Gastroesophageal sphincter (tissue), 3 donors: Measurements from ENCODE around the gene SUGCT.

Source experiments
- EP300 ChIP-seq: sonication (generic); formaldehyde crosslinking; IDR thresholded peaks from one replicate; pipeline ENCODE4 v1.6.1; 2017; ENCODE audit warnings: antibody characterized with exemption, mild to moderate bottlenecking
- POLR2A ChIP-seq, 2 donors: fragments of 450-650 bp; IDR thresholded peaks; one replicate each; pipeline ENCODE4 v1.6.1; 2017; ENCODE audit warnings: antibody characterized with exemption in 2 of 2, mild to moderate bottlenecking in 2 of 2, moderate library complexity in 1 of 2
- POLR2AphosphoS5 ChIP-seq: sonication (generic); formaldehyde crosslinking; IDR thresholded peaks from one replicate; pipeline ENCODE4 v1.6.1; 2017; ENCODE audit warnings: antibody characterized with exemption
- TF ChIP-seq, protein P1 (sequence below), 4 experiments: fragments of 200-600 bp in 2 of 4; fragments of 450-650 bp in 2 of 4; sonication (generic) in 1 of 4; IDR thresholded peaks; one replicate each; pipeline ENCODE4 v1.5.1; 2017 to 2019; ENCODE audit warnings: antibody characterized with exemption in 4 of 4, mild to moderate bottlenecking in 2 of 4, moderate library complexity in 2 of 4

DNA sequence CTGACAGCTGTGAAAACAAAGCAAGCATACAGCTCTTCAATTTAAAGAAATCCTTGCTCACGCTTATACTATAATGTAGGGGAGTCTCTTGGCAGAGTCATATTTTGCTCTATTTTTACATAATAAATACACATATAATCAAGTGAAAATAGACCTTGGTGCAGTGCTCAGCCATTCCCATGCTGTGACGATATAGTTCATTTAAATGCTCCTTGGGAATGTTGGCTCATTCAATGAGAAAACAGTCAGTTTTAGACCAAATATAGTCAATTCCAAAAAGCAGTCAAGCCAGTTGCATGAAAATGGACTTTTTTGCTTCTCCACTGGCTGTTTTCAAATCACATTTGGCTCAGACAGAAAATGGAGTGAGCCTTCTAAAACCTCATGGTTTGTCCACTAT lies 587.4 kb downstream of the SUGCT start:
- TF ChIP-seq POLR2A (IDR thresholded peaks at IDR 0.05): no peak
- TF ChIP-seq, protein P1, sequence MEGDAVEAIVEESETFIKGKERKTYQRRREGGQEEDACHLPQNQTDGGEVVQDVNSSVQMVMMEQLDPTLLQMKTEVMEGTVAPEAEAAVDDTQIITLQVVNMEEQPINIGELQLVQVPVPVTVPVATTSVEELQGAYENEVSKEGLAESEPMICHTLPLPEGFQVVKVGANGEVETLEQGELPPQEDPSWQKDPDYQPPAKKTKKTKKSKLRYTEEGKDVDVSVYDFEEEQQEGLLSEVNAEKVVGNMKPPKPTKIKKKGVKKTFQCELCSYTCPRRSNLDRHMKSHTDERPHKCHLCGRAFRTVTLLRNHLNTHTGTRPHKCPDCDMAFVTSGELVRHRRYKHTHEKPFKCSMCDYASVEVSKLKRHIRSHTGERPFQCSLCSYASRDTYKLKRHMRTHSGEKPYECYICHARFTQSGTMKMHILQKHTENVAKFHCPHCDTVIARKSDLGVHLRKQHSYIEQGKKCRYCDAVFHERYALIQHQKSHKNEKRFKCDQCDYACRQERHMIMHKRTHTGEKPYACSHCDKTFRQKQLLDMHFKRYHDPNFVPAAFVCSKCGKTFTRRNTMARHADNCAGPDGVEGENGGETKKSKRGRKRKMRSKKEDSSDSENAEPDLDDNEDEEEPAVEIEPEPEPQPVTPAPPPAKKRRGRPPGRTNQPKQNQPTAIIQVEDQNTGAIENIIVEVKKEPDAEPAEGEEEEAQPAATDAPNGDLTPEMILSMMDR (IDR thresholded peaks at IDR 0.05): no peak
- no peak for TF ChIP-seq EP300
- TF ChIP-seq POLR2AphosphoS5: no peak
